Osteocyte (in vitro differentiated cells): Measurements from ENCODE around the gene CLIC6. TPM values are rescaled to one million over a fixed set of nuclear protein-coding genes. Genes with fewer than 3 reads are reported as not detected.

ENCODE experiments used
- DNase-seq: peaks from one replicate; pipeline ENCODE4 v3.0.0; 2021; ENCODE audit warnings: mixed read lengths; ENCODE audit not compliant: unreplicated experiment; ENCODE audit errors: extremely low spot score
- H3K27ac Mint-ChIP-seq: one replicate; pipeline ENCODE4 v1.8.0; 2021; ENCODE audit warnings: mild to moderate bottlenecking, mixed read lengths; ENCODE audit not compliant: unreplicated experiment
- H3K27me3 Mint-ChIP-seq: one replicate; pipeline ENCODE4 v1.8.0; 2021; ENCODE audit warnings: mixed read lengths; ENCODE audit not compliant: unreplicated experiment
- H3K36me3 Mint-ChIP-seq: one replicate; pipeline ENCODE4 v1.8.0; 2021; ENCODE audit warnings: mixed read lengths; ENCODE audit not compliant: unreplicated experiment
- H3K4me1 Mint-ChIP-seq: one replicate; pipeline ENCODE4 v1.8.0; 2021; ENCODE audit warnings: mixed read lengths; ENCODE audit not compliant: unreplicated experiment
- H3K4me3 Mint-ChIP-seq: one replicate; pipeline ENCODE4 v1.8.0; 2021; ENCODE audit warnings: mild to moderate bottlenecking, moderate library complexity, mixed read lengths; ENCODE audit not compliant: unreplicated experiment
- H3K9me3 Mint-ChIP-seq: one replicate; pipeline ENCODE4 v1.8.0; 2021; ENCODE audit warnings: mixed read lengths; ENCODE audit not compliant: unreplicated experiment
- total RNA-seq: library from RNA; stranded (reverse); gene quantifications from 2 replicates; pipeline ENCODE4 v1.2.1, GENCODE V29; 2021
- TF ChIP-seq, protein P1 (sequence below): fragments of 200-600 bp; sonication (generic); IDR thresholded peaks from 2 replicates; pipeline ENCODE4 v1.5.0; 2021; ENCODE audit warnings: antibody characterized with exemption, mild to moderate bottlenecking, moderate library complexity

The CLIC6 gene
- total RNA-seq, 1 donor from 2014 or later, result 0.40 TPM

DNA sequence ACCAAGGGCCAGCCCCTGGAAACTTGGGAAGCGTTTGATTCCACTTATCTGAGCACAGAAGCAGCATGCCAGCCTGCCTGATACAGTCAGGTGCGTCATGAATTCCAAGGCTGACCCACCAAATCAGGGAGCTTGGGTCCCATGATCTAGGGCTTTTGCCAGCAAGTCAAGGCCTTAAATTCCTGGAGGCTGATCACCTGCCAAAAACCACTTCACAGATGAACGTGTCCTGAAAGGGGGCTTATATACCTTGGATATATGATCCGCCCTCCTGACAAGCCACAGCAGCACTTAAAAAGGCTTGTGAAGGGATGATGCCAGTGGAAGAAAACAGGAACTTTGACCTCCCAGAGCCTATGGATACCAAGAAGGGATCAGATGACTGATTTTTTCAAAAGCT lies 24.0 kb upstream of the CLIC6 start:
- Mint-ChIP-seq H3K9me3 (no peaks in the 10 kb centered on the region), H3K36me3 (no peaks in the 10 kb centered on the region), H3K27ac (no peak overlapping the region), H3K4me3 (no peak overlapping the region), H3K27me3 (peaks cover 33% of the 10 kb centered on the region), H3K4me1 (peaks cover 2% of the 10 kb centered on the region)
- TF ChIP-seq, protein P1, sequence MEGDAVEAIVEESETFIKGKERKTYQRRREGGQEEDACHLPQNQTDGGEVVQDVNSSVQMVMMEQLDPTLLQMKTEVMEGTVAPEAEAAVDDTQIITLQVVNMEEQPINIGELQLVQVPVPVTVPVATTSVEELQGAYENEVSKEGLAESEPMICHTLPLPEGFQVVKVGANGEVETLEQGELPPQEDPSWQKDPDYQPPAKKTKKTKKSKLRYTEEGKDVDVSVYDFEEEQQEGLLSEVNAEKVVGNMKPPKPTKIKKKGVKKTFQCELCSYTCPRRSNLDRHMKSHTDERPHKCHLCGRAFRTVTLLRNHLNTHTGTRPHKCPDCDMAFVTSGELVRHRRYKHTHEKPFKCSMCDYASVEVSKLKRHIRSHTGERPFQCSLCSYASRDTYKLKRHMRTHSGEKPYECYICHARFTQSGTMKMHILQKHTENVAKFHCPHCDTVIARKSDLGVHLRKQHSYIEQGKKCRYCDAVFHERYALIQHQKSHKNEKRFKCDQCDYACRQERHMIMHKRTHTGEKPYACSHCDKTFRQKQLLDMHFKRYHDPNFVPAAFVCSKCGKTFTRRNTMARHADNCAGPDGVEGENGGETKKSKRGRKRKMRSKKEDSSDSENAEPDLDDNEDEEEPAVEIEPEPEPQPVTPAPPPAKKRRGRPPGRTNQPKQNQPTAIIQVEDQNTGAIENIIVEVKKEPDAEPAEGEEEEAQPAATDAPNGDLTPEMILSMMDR, result no peak
- DNase-seq, result no peak

DNA sequence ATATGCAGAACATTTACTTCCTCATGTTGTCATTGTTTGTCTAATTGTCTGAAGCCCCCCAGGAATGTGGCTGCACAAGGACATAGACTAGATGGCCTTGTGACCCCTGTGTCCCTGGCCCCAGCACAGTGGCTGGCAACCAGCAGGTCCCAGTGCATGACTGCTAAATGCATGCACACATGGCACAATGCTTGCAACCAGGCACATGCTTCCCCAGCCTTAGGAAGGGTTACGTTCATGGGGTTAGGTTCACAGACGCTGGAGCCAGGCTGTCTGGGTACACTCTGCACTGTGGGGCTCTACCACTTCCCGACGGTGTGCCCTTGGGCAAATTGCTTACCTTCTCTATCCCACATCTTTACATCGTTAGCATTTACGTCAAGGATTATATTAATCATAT lies 21.2 kb upstream of the CLIC6 start:
- no peaks in the 10 kb centered on the region for H3K36me3 Mint-ChIP-seq
- no peak overlapping the region for H3K4me3 Mint-ChIP-seq
- H3K27me3 Mint-ChIP-seq, result peaks cover 49% of the 10 kb centered on the region
- DNase-seq, result no peak
- H3K27ac Mint-ChIP-seq, result no peak overlapping the region
- TF ChIP-seq, protein P1, result no peak
- H3K9me3 Mint-ChIP-seq, result peaks cover 8% of the 10 kb centered on the region
- H3K4me1 Mint-ChIP-seq, result peaks cover 2% of the 10 kb centered on the region

DNA sequence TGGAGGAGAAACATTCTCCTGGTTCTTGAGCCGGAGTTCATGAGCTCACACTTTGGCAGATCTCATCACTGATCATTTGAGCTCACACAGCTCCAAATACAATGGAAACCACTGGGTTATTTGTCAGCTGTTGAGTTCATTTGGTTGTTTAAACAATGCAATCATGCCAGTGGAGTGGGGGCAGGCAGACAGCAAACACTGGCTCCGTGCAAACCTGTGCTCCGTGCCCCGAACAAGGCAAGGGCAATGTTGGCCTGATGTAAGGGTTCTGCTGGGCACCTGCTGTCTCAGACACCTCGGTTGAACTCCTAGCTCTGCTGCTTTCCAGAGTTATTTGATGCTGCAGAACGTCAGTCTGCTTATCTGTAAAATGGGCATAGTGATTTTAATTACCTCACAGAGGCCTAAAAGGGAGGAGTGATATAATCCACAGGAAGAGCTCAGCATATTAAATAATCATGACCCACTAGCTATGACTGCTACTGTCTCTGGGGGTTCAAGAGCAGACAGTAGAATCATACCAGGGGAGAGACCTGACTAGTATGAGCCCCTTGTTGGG lies 20.0 kb upstream of the CLIC6 start:
- H3K9me3 Mint-ChIP-seq, result peaks cover 8% of the 10 kb centered on the region
- peaks cover 55% of the 10 kb centered on the region for H3K27me3 Mint-ChIP-seq
- H3K4me3 Mint-ChIP-seq, result no peak overlapping the region
- no peaks in the 10 kb centered on the region for H3K36me3 Mint-ChIP-seq
- DNase-seq, result no peak
- TF ChIP-seq, protein P1, result no peak
- H3K27ac Mint-ChIP-seq, result no peak overlapping the region
- H3K4me1 Mint-ChIP-seq, result peaks cover 2% of the 10 kb centered on the region

DNA sequence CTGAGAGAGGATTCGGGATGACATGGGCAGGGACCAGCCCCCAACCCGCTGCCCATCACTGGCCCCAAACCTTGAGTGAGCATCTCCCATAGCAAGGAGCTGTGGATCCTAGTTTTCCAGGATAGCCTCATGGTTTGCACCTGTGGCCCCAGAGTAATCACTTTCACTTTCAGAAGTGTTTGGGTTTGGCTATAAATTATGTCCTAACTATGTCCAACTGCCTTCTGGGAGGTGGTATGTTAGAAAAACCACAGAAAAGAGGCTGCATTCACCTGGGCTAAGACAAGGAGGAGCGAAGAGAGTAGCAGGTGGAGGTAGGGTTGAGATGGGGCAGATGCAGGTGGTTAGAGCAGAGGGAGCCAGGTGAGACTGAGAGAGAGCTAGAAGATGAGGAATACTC lies 19.4 kb upstream of the CLIC6 start:
- Mint-ChIP-seq H3K4me1 (peaks cover 2% of the 10 kb centered on the region), H3K36me3 (no peaks in the 10 kb centered on the region), H3K4me3 (no peak overlapping the region), H3K9me3 (peaks cover 8% of the 10 kb centered on the region), H3K27me3 (peaks cover 61% of the 10 kb centered on the region), H3K27ac (no peak overlapping the region)
- no peak for DNase-seq
- TF ChIP-seq, protein P1, result no peak

DNA sequence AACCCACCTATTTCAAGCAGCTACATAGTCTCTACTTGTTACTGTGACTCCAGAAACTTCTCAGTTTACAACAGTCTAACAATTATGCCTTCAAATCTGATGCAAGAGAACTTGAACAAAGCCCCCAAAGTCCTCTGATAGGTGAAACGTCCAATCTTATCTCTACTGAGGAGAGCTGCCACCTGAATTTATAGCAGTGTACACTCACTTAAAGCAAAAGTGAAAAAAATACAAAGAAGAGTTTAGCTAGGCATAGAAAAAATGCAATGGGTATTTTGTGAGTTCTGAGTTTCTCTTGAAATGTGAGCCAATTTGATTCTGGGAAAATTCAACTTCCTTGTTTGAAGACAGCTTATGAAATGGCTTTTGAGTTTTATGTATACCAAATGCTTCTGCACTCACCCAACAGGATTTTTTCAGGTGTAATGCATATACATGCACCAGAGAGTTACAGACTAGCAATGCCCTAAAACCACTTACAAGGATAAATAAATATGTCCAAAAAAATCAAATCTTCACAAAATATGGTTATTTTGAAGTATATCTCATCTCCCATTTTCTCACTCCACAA lies 17.8 kb upstream of the CLIC6 start:
- TF ChIP-seq, protein P1, result no peak
- no peak overlapping the region for H3K27ac Mint-ChIP-seq
- H3K9me3 Mint-ChIP-seq, result peaks cover 8% of the 10 kb centered on the region
- no peak overlapping the region for H3K4me3 Mint-ChIP-seq
- no peak for DNase-seq
- H3K36me3 Mint-ChIP-seq, result no peaks in the 10 kb centered on the region
- H3K4me1 Mint-ChIP-seq, result peaks cover 2% of the 10 kb centered on the region
- peaks cover 70% of the 10 kb centered on the region for H3K27me3 Mint-ChIP-seq
